AG04450 (cell line): ENCODE measurements around the gene NUP205. TPM values are rescaled to one million over a fixed set of nuclear protein-coding genes. Genes with fewer than 3 reads are reported as not detected.

Source experiments
- CTCF ChIA-PET: fragments of 300-600, 350-600 bp; formaldehyde crosslinking; extraction: SDS; loops from one replicate; lab custom pipeline; 2022; ENCODE audit warnings: antibody characterized with exemption, inconsistent platforms; lab: Charles Lee
- POLR2A ChIA-PET: fragments of 350-600 bp; formaldehyde crosslinking; extraction: SDS; loops from one replicate; lab custom pipeline; 2021; ENCODE audit warnings: antibody characterized with exemption, inconsistent platforms; lab: Yijun Ruan, JAX
- DNase-seq: peaks from one replicate; pipeline ENCODE4 v3.0.0-alpha.2; 2011; ENCODE audit warnings: low read depth, low spot score
- H3K27ac ChIP-seq: one replicate; pipeline ENCODE4 v1.5.1; 2012; ENCODE audit warnings: low read depth, low read length, control low read depth
- H3K27me3 ChIP-seq: one replicate; pipeline ENCODE4 v1.6.0; 2012; ENCODE audit warnings: low read length; ENCODE audit not compliant: control insufficient read depth, insufficient read depth
- H3K4me3 ChIP-seq: 2 replicates; pipeline ENCODE4 v1.5.1; 2011; ENCODE audit warnings: mild to moderate bottlenecking, low read depth, low read length, control low read depth
- H3K9me3 ChIP-seq: 2 replicates; pipeline ENCODE4 v1.5.1; 2012; ENCODE audit warnings: low read length; ENCODE audit not compliant: control insufficient read depth, insufficient read depth
- polyA plus RNA-seq: library from polyadenylated mRNA; depleted of rRNA; stranded (reverse); fragments of >200 nt; gene quantifications from 2 replicates; pipeline ENCODE4 v1.2.3, GENCODE V29; 2011
- TF ChIP-seq, protein P1 (sequence below): IDR thresholded peaks from 2 replicates; pipeline ENCODE4 v1.5.1; 2011; ENCODE audit warnings: low read depth, low read length, control low read depth, inconsistent platforms

NUP205 gene
- polyA plus RNA-seq, 1 experiment: 36.2 TPM

GRCh38 chr7:135558337-135558767 is 635 bp downstream of the NUP205 start:
- no peaks in the 10 kb centered on the region for H3K9me3 ChIP-seq
- DNase-seq: peak; percentile 1
- H3K4me3 ChIP-seq: peak overlapping the region; percentile 75
- peaks cover 2% of the 10 kb centered on the region for H3K27me3 ChIP-seq
- H3K27ac ChIP-seq: peak overlapping the region; percentile 92
- ChIA-PET POLR2A (no interaction called here), CTCF (interaction anchor here (0.5 to 5.6 kb wide), 14 partner anchors 15 to 304 kb away, joined by 3 to 55 read pairs (median 3); no protein-coding TSS in a partner anchor)
- TF ChIP-seq, protein P1, sequence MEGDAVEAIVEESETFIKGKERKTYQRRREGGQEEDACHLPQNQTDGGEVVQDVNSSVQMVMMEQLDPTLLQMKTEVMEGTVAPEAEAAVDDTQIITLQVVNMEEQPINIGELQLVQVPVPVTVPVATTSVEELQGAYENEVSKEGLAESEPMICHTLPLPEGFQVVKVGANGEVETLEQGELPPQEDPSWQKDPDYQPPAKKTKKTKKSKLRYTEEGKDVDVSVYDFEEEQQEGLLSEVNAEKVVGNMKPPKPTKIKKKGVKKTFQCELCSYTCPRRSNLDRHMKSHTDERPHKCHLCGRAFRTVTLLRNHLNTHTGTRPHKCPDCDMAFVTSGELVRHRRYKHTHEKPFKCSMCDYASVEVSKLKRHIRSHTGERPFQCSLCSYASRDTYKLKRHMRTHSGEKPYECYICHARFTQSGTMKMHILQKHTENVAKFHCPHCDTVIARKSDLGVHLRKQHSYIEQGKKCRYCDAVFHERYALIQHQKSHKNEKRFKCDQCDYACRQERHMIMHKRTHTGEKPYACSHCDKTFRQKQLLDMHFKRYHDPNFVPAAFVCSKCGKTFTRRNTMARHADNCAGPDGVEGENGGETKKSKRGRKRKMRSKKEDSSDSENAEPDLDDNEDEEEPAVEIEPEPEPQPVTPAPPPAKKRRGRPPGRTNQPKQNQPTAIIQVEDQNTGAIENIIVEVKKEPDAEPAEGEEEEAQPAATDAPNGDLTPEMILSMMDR: peak; percentile 69

DNA sequence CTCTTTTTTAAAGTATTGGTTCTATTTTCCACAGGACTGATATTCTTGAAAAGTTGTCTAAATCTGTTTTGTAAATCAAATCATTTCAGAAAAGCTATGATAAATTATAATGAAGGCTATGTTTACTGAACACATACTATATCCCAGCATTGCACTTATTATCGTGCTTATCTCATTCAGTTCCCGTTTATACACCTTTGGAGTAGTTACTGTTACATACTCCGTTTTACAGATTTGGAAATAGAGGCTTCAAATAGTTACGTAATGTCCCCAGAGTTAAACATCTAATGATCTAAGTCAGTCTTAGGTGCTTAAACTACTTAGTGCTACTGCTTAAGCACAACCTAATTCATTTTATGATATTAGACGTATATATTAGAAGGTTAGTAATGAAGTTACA is 1.2 kb downstream of the NUP205 start:
- TF ChIP-seq, protein P1: no peak
- Histone ChIP-seq H3K4me3 (peak overlapping the region; percentile 75), H3K9me3 (no peaks in the 10 kb centered on the region), H3K27me3 (peaks cover 2% of the 10 kb centered on the region), H3K27ac (no peak overlapping the region)
- POLR2A ChIA-PET: no interaction called here
- no peak for DNase-seq
- CTCF ChIA-PET: interaction anchor here (0.7 to 5.6 kb wide), 9 partner anchors 11 to 284 kb away, joined by 3 to 55 read pairs (median 3); no protein-coding TSS in a partner anchor

DNA sequence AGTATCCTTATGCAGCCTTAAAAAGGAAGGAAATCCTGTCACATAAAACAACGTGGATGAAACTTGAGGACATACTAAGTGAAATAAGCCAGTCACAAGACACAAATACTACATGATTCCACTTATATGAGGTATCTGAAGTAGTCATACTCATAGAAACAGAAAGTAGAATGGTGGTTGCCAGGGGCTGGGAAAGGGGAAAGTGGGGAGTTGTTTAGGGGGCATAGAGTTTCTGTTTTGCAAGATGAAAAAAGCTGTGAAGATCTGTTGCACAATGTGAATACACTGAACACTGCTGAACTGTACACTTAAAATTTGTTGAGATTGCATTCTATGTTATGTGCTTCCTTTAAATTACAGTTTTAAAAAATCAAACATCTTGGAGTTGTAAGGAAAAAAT is 2.9 kb downstream of the NUP205 start:
- TF ChIP-seq, protein P1: no peak
- H3K27ac ChIP-seq: no peak overlapping the region
- no peaks in the 10 kb centered on the region for H3K27me3 ChIP-seq
- H3K4me3 ChIP-seq: no peak overlapping the region
- ChIA-PET POLR2A (no interaction called here), CTCF (interaction anchor here (1.0 to 5.6 kb wide), 4 partner anchors 60 to 287 kb away, joined by 4 to 55 read pairs (median 6); no protein-coding TSS in a partner anchor)
- H3K9me3 ChIP-seq: no peaks in the 10 kb centered on the region
- no peak for DNase-seq

GRCh38 chr7:135562720-135563119 is 5.0 kb downstream of the NUP205 start:
- TF ChIP-seq, protein P1: no peak
- H3K9me3 ChIP-seq: no peaks in the 10 kb centered on the region
- CTCF ChIA-PET: interaction anchor here (0.7 to 1.0 kb wide), 2 partner anchors 147 to 206 kb away, joined by 3 to 9 read pairs; no protein-coding TSS in a partner anchor
- no peak for DNase-seq
- no peaks in the 10 kb centered on the region for H3K27me3 ChIP-seq
- POLR2A ChIA-PET: no interaction called here
- no peak overlapping the region for H3K4me3 ChIP-seq
- H3K27ac ChIP-seq: no peak overlapping the region

- ChIA-PET POLR2A (no interaction called here), CTCF (interaction anchor here (1.1 to 2.2 kb wide), 4 partner anchors 49 to 297 kb away, joined by 3 to 9 read pairs (median 4); no protein-coding TSS in a partner anchor)
- Histone ChIP-seq H3K27me3 (no peaks in the 10 kb centered on the region), H3K27ac (peak overlapping the region; percentile 25), H3K9me3 (no peaks in the 10 kb centered on the region), H3K4me3 (no peak overlapping the region)
- no peak for DNase-seq
- TF ChIP-seq, protein P1: no peak
Observed at GRCh38 chr7:135571834-135572233, 14.1 kb downstream of the NUP205 start.
